Activated T-helper 1 cell treated with anti-CD3 and anti-CD28 coated beads, Interleukin-12 subunit alpha, Interleukin-12 subunit beta, Interleukin-2, Interleukin-4 antibody, amounts not matched to agents 30 ng/mL and 10 ng/mL and 1 ng/mL, durations not matched to agents 14 hours and 24 hours and 36 hours (primary cell): Measurements from ENCODE around the gene BTBD17. TPM values are rescaled to one million over a fixed set of nuclear protein-coding genes. Genes with fewer than 3 reads are reported as not detected.
A peak's percentile ranks its signal among the peaks of the same experiment; 100 is the strongest.

Source experiments
- DNase-seq: peaks from one replicate; pipeline ENCODE4 v3.0.0; 2021; ENCODE audit warnings: low spot score
- H3K27ac Mint-ChIP-seq: one replicate; pipeline ENCODE4 v1.8.0; 2021; ENCODE audit warnings: mild to moderate bottlenecking, mixed read lengths
- H3K27me3 Mint-ChIP-seq: one replicate; pipeline ENCODE4 v1.8.0; 2022; ENCODE audit warnings: mild to moderate bottlenecking, moderate library complexity, mixed read lengths; ENCODE audit not compliant: insufficient read depth
- H3K36me3 Mint-ChIP-seq: one replicate; pipeline ENCODE4 v1.8.0; 2021; ENCODE audit warnings: low read depth, mixed read lengths
- H3K4me1 Mint-ChIP-seq: one replicate; pipeline ENCODE4 v1.8.0; 2021; ENCODE audit warnings: low read depth, mixed read lengths
- H3K4me3 Mint-ChIP-seq: one replicate; pipeline ENCODE4 v1.8.0; 2021; ENCODE audit warnings: mild to moderate bottlenecking, moderate library complexity, mixed read lengths
- H3K9me3 Mint-ChIP-seq: one replicate; pipeline ENCODE4 v1.8.0; 2021; ENCODE audit warnings: mixed read lengths
- intact Hi-C: fragments of 100-400 bp; cut with micrococcal nuclease; formaldehyde crosslinking; loops from one replicate; pipeline ENCODE4 v1.15.1; 2024
- total RNA-seq: library from RNA; stranded (reverse); gene quantifications from 2 replicates; pipeline ENCODE4 v1.2.3, GENCODE V29; 2022

The BTBD17 gene
- total RNA-seq, 1 donor from 2014 or later: not detected

- peaks cover 8% of the 10 kb centered on the region for H3K4me1 Mint-ChIP-seq
- intact Hi-C loops: no loop called here
- peaks cover 4% of the 10 kb centered on the region for H3K27me3 Mint-ChIP-seq
- H3K4me3 Mint-ChIP-seq: no peak overlapping the region
- H3K9me3 Mint-ChIP-seq: no peaks in the 10 kb centered on the region
- DNase-seq: no peak
- no peak overlapping the region for H3K27ac Mint-ChIP-seq
- no peaks in the 10 kb centered on the region for H3K36me3 Mint-ChIP-seq
Observed at GRCh38 chr17:74335529-74336062, 26.1 kb downstream of the BTBD17 start.

GRCh38 chr17:74334393-74335039 is 27.2 kb downstream of the BTBD17 start:
- Mint-ChIP-seq H3K4me1 (peaks cover 12% of the 10 kb centered on the region), H3K27me3 (peaks cover 4% of the 10 kb centered on the region)
- intact Hi-C loops: no loop called here

GRCh38 chr17:74332763-74333283 is 28.8 kb downstream of the BTBD17 start:
- Mint-ChIP-seq H3K4me1 (peaks cover 23% of the 10 kb centered on the region), H3K27me3 (peaks cover 7% of the 10 kb centered on the region), H3K9me3 (no peaks in the 10 kb centered on the region)

More at GRCh38 chr17:74334393-74335039, 27.2 kb downstream of the BTBD17 start:
- Mint-ChIP-seq H3K36me3 (no peaks in the 10 kb centered on the region), H3K9me3 (no peaks in the 10 kb centered on the region), H3K27ac (no peak overlapping the region), H3K4me3 (no peak overlapping the region)
- no peak for DNase-seq

GRCh38 chr17:74332017-74332650 is 29.5 kb downstream of the BTBD17 start:
- no peak for DNase-seq
- Mint-ChIP-seq H3K9me3 (no peaks in the 10 kb centered on the region), H3K27me3 (peaks cover 7% of the 10 kb centered on the region), H3K4me3 (no peak overlapping the region), H3K36me3 (no peaks in the 10 kb centered on the region), H3K27ac (no peak overlapping the region), H3K4me1 (peaks cover 23% of the 10 kb centered on the region)
- intact Hi-C loops: no loop called here

More at GRCh38 chr17:74332763-74333283, 28.8 kb downstream of the BTBD17 start:
- Mint-ChIP-seq H3K4me3 (no peak overlapping the region), H3K36me3 (no peaks in the 10 kb centered on the region), H3K27ac (no peak overlapping the region)
- intact Hi-C loops: no loop called here
- DNase-seq: no peak

DNA sequence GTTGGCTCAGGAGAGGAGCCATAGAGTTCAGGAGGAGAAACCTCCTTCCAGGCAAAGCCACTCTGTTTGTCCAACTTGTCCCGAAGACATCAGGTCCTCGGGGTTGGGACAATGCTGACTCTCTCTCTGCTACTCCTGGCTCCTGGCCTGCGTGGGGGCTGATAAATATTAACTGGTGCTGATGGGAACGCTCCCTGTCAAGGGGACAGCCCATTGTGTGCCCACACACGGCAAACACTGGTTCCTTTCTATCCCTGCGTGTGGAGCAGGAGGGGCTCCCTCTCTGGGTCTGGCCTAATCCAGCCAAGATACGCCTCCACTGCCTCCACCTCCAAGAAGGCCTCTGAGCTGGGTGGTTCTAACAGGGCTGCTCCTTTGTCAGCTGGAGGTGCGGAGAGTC is 31.2 kb downstream of the BTBD17 start:
- no peaks in the 10 kb centered on the region for H3K9me3 Mint-ChIP-seq
- DNase-seq: no peak
- no peaks in the 10 kb centered on the region for H3K36me3 Mint-ChIP-seq
- H3K27me3 Mint-ChIP-seq: peaks cover 11% of the 10 kb centered on the region
- intact Hi-C loops: no loop called here
- H3K4me3 Mint-ChIP-seq: no peak overlapping the region
- peaks cover 29% of the 10 kb centered on the region for H3K4me1 Mint-ChIP-seq
- H3K27ac Mint-ChIP-seq: no peak overlapping the region

GRCh38 chr17:74329378-74329777 is 32.3 kb downstream of the BTBD17 start:
- H3K9me3 Mint-ChIP-seq: no peaks in the 10 kb centered on the region
- peaks cover 22% of the 10 kb centered on the region for H3K27me3 Mint-ChIP-seq
- H3K4me1 Mint-ChIP-seq: peaks cover 23% of the 10 kb centered on the region
- no peaks in the 10 kb centered on the region for H3K36me3 Mint-ChIP-seq
- intact Hi-C loops: no loop called here
- H3K27ac Mint-ChIP-seq: no peak overlapping the region
- no peak overlapping the region for H3K4me3 Mint-ChIP-seq
- no peak for DNase-seq

- H3K27me3 Mint-ChIP-seq: peaks cover 28% of the 10 kb centered on the region
- intact Hi-C loops: no loop called here
- H3K4me3 Mint-ChIP-seq: no peak overlapping the region
- no peaks in the 10 kb centered on the region for H3K9me3 Mint-ChIP-seq
- no peaks in the 10 kb centered on the region for H3K36me3 Mint-ChIP-seq
- H3K4me1 Mint-ChIP-seq: peaks cover 22% of the 10 kb centered on the region
- no peak overlapping the region for H3K27ac Mint-ChIP-seq
- DNase-seq: no peak
Observed at GRCh38 chr17:74328487-74328886, 33.2 kb downstream of the BTBD17 start.

DNA sequence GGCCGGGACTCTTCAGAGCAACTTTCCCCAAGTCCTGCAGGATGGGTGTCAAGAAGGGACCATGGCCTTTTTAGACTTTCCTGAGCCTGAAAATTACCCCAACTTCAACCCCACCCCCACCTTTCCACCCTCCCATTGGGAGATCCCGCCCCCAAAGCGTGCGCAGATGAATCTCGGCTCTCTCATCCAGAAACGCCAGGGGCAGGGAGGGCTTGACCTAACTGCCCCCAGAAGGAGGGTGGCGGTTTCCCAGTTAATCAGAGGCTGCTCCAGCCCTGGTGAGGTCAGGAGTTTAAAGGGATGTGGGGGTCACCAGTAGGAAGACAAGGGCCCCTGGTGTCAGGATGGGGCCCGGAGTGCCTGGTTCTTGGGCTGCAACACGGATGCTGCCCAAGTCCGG is 35.2 kb downstream of the BTBD17 start:
- Mint-ChIP-seq H3K36me3 (no peaks in the 10 kb centered on the region), H3K4me3 (peak overlapping the region; percentile 39), H3K9me3 (no peaks in the 10 kb centered on the region), H3K27ac (no peak overlapping the region), H3K27me3 (peaks cover 34% of the 10 kb centered on the region), H3K4me1 (peaks cover 22% of the 10 kb centered on the region)
- intact Hi-C loops: no loop called here
- DNase-seq: no peak

DNA sequence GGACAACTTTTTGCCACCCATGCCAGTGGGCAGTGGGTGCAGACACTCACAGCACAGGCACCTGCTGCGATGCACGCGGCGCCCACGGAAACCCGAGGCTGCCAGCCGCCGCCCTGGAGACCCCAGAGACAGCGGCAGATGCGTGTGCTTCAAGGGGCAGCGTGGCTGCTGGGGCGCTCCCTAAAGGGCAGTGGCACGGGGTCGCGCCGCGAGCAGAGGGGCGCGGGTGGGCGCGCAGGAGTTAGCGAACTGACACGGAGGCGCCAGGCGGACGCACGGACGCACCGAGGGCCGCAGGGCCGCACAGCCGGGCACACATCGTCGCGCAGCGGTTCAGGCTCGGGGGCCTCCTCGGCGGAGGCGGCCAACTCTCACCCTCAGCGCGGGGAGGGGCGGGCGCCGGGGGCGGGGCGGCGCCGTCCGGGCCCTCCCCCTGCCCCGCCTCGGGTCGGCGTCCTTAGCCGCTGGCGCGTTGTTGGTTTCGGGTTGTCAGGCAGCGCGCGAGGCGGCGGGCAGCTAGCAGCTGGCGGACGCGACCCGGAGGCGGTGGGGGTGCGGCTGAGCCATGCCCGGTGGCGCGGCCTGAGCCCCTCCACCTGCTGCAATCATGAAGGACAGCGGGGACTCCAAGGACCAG is 35.8 kb downstream of the BTBD17 start, which contains the start of gene KIF19:
KIF19 (plus strand) TSS at position 484 of the 637 bp plus-strand sequence; CDS start at position 608, 124 bp downstream.
- Mint-ChIP-seq H3K9me3 (no peaks in the 10 kb centered on the region), H3K27ac (no peak within 1 kb of the TSS), H3K4me1 (peaks cover 22% of the 10 kb centered on the region), H3K27me3 (peaks cover 35% of the 10 kb centered on the region), H3K36me3 (no peaks in the 10 kb centered on the region), H3K4me3 (peak within 1 kb of the TSS; percentile 58)
- intact Hi-C loops: no loop called here
- DNase-seq: peak; percentile 55

DNA sequence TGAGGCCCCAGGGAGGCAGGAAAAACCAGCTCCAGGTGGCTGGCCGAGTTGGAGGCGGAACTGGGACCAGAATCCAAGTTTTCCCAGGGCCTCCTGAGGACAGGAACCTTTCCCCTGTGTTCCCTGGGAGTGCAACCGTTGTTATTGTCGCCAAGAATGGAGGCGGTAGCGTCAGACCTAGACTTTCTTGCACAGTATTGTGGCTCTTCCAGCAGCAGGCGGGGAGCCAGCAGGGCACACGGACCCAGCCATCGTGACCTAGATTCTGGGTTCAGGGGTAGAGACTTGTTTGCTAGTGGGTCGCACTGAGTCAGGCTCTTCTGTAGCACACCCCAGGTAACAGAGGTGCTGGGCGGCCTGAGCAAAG is 36.3 kb downstream of the BTBD17 start:
- Mint-ChIP-seq H3K36me3 (no peaks in the 10 kb centered on the region), H3K9me3 (no peaks in the 10 kb centered on the region), H3K27ac (no peak overlapping the region), H3K27me3 (peaks cover 39% of the 10 kb centered on the region), H3K4me3 (peak overlapping the region; percentile 58), H3K4me1 (peaks cover 22% of the 10 kb centered on the region)
- no peak for DNase-seq
- intact Hi-C loops: no loop called here

- Mint-ChIP-seq H3K36me3 (no peaks in the 10 kb centered on the region), H3K27ac (no peak overlapping the region), H3K4me3 (no peak overlapping the region), H3K27me3 (peaks cover 41% of the 10 kb centered on the region), H3K9me3 (no peaks in the 10 kb centered on the region), H3K4me1 (peaks cover 17% of the 10 kb centered on the region)
- intact Hi-C loops: no loop called here
- no peak for DNase-seq
Observed at GRCh38 chr17:74324521-74324920, 37.1 kb downstream of the BTBD17 start.

DNA sequence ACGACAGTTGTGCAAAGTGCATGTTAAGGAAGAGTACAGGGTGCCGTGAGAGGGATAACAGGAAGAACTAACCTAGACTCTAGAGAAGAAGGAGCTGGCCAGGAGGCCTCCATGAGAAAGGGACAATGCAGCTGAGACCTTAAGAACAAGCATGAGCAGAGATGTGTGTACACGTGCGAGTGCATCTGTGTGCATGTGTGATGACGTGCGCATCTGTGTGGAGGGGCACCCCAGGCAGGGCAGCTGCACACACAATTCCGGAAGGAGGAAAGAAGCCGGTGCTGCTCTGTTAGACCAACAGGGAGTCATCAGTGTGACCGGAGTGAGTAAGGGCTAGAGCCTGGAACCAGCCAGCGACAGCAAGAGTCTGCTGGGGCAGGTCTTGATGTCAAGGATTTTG is 43.3 kb downstream of the BTBD17 start:
- peaks cover 15% of the 10 kb centered on the region for H3K27me3 Mint-ChIP-seq
- no peaks in the 10 kb centered on the region for H3K36me3 Mint-ChIP-seq
- no peak for DNase-seq
- H3K9me3 Mint-ChIP-seq: no peaks in the 10 kb centered on the region
- no peaks in the 10 kb centered on the region for H3K4me1 Mint-ChIP-seq
- H3K27ac Mint-ChIP-seq: no peak overlapping the region
- intact Hi-C loops: no loop called here
- no peak overlapping the region for H3K4me3 Mint-ChIP-seq

DNA sequence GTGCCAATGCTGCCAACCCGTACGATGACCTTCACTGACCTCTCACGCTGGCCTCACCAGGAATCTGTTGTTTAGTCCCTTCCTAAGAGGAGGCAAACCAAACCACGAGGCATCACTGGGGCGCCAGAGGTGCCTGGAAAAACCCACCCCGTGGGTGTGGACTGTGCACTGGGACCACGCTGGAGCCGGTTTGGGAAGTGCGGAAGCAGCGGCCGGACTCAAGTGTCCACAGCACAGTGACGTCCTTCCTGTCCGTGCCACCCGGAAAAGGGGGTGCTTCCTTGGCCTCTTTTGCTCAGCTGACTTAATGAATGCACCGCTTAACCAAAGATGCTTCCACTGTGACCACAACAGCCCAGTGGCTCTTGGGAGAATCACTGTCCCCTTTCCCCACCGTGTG is 44.6 kb downstream of the BTBD17 start:
- H3K9me3 Mint-ChIP-seq: peaks cover 7% of the 10 kb centered on the region
- intact Hi-C loops: no loop called here
- no peak for DNase-seq
- H3K27me3 Mint-ChIP-seq: peaks cover 13% of the 10 kb centered on the region
- H3K4me3 Mint-ChIP-seq: no peak overlapping the region
- H3K36me3 Mint-ChIP-seq: no peaks in the 10 kb centered on the region
- no peak overlapping the region for H3K27ac Mint-ChIP-seq
- H3K4me1 Mint-ChIP-seq: no peaks in the 10 kb centered on the region
